ENCODE data around the gene KRTAP4-11.
"Not testable (repeated sequence)": the region's sequence is repeated elsewhere in the genome, so short reads cannot be mapped to it uniquely, and the experiment has no call there.

KRTAP4-11 gene

GRCh38 chr17:41117846-41118386 lies at the start of gene KRTAP4-11:
TSS of gene KRTAP4-11 (minus strand) at chr17:41118373. CDS start at chr17:41118315, 58 bp downstream.
- FAIRE-seq: not testable (repeated sequence)

- no peak for FAIRE-seq
These were observed 49.4 kb upstream of the KRTAP4-11 start for GRCh38 chr17:41167561-41167960.

GRCh38 chr17:41163828-41164227 lies 45.7 kb upstream of the KRTAP4-11 start:
- no peak for FAIRE-seq

GRCh38 chr17:41160648-41161047 lies 42.5 kb upstream of the KRTAP4-11 start, which contains the start of gene KRTAP4-4:
TSS of gene KRTAP4-4 (minus strand) at chr17:41160748. CDS start at chr17:41160691, 57 bp downstream.
- FAIRE-seq: no peak

GRCh38 chr17:41160190-41160589 lies 42.0 kb upstream of the KRTAP4-11 start:
- not testable (repeated sequence) for FAIRE-seq

GRCh38 chr17:41153856-41154255 lies 35.7 kb upstream of the KRTAP4-11 start:
- no peak for FAIRE-seq

- no peak for FAIRE-seq
These were observed 33.4 kb upstream of the KRTAP4-11 start for GRCh38 chr17:41151525-41151924.

GRCh38 chr17:41150026-41150425 lies 31.9 kb upstream of the KRTAP4-11 start:
- FAIRE-seq: no peak

GRCh38 chr17:41149652-41149985 lies 31.4 kb upstream of the KRTAP4-11 start, which contains the start of gene KRTAP4-5:
TSS of gene KRTAP4-5 (minus strand) at chr17:41149825. CDS start at chr17:41149767, 58 bp downstream.
- no peak for FAIRE-seq

GRCh38 chr17:41148971-41149651 lies 30.9 kb upstream of the KRTAP4-11 start:
- not testable (repeated sequence) for FAIRE-seq

- FAIRE-seq: no peak
These were observed 29.5 kb upstream of the KRTAP4-11 start for GRCh38 chr17:41147531-41148204.

- FAIRE-seq: no peak
These were observed 27.1 kb upstream of the KRTAP4-11 start for GRCh38 chr17:41145261-41145660.

- no peak for FAIRE-seq
These were observed 26.7 kb upstream of the KRTAP4-11 start for GRCh38 chr17:41144846-41145245.

- FAIRE-seq: no peak
These were observed 23.2 kb upstream of the KRTAP4-11 start for GRCh38 chr17:41141361-41141760.

GRCh38 chr17:41140360-41141131 lies 22.4 kb upstream of the KRTAP4-11 start, which contains the start of gene KRTAP4-6:
TSS of gene KRTAP4-6 (minus strand) at chr17:41140544. CDS start at chr17:41140487, 57 bp downstream.
- FAIRE-seq: no peak

- FAIRE-seq: not testable (repeated sequence)
These were observed 21.7 kb upstream of the KRTAP4-11 start for GRCh38 chr17:41139865-41140264.

GRCh38 chr17:41133880-41134735 lies 15.9 kb upstream of the KRTAP4-11 start:
- FAIRE-seq: no peak

- FAIRE-seq: no peak
These were observed 13.8 kb upstream of the KRTAP4-11 start for GRCh38 chr17:41131979-41132378.

- no peak for FAIRE-seq
These were observed 9.2 kb upstream of the KRTAP4-11 start for GRCh38 chr17:41127371-41127770.

- no peak for FAIRE-seq
These were observed 8.2 kb upstream of the KRTAP4-11 start for GRCh38 chr17:41126412-41126811.

- FAIRE-seq: no peak
These were observed 6.9 kb upstream of the KRTAP4-11 start for GRCh38 chr17:41125064-41125463.

GRCh38 chr17:41123991-41124371 lies 5.8 kb upstream of the KRTAP4-11 start, which contains the start of gene KRTAP4-12:
TSS of gene KRTAP4-12 (minus strand) at chr17:41124182. CDS start at chr17:41124122, 60 bp downstream.
- not testable (repeated sequence) for FAIRE-seq
